GM06990 (cell line): ENCODE measurements around the gene MIEF1.

Experiments used
- DNase-seq: peaks from one replicate; pipeline ENCODE4 v3.0.0-alpha.2; 2011; ENCODE audit not compliant: insufficient read length; ENCODE audit errors: extremely low read depth
- H3K27me3 ChIP-seq: replicated peaks from 2 replicates; pipeline ENCODE4 v1.6.0; 2011; ENCODE audit warnings: low read length; ENCODE audit not compliant: control insufficient read depth, insufficient read depth
- H3K36me3 ChIP-seq: 2 replicates; pipeline ENCODE4 v1.5.1; 2011; ENCODE audit warnings: low read length; ENCODE audit not compliant: control insufficient read depth, insufficient read depth
- H3K4me3 ChIP-seq: replicated peaks from 2 replicates; pipeline ENCODE4 v1.5.1; 2011; ENCODE audit warnings: low read depth, mild to moderate bottlenecking, control low read depth, low read length
- CTCF ChIP-seq: IDR thresholded peaks from 2 replicates; pipeline ENCODE4 v1.5.1; 2011; ENCODE audit warnings: low read length, control low read depth, mild to moderate bottlenecking, inconsistent platforms; ENCODE audit not compliant: insufficient read depth, poor library complexity, severe bottlenecking

MIEF1 gene

GRCh38 chr22:39514373-39514973 is 12.4 kb downstream of the MIEF1 start:
- peak; percentile 68 for TF ChIP-seq CTCF
- Histone ChIP-seq H3K36me3 (peaks cover 35% of the 10 kb centered on the region), H3K27me3 (no peaks in the 10 kb centered on the region), H3K4me3 (no peak overlapping the region)
- DNase-seq: no peak

GRCh38 chr22:39515266-39516050 is 13.4 kb downstream of the MIEF1 start:
- Histone ChIP-seq H3K36me3 (peaks cover 34% of the 10 kb centered on the region), H3K27me3 (no peaks in the 10 kb centered on the region), H3K4me3 (no peak overlapping the region)
- no peak for DNase-seq
- no peak for TF ChIP-seq CTCF

- no peak for TF ChIP-seq CTCF
- no peak overlapping the region for H3K4me3 ChIP-seq
- no peaks in the 10 kb centered on the region for H3K27me3 ChIP-seq
- peaks cover 35% of the 10 kb centered on the region for H3K36me3 ChIP-seq
- DNase-seq: no peak
Observed at GRCh38 chr22:39517470-39517869, 15.4 kb downstream of the MIEF1 start.

- Histone ChIP-seq H3K4me3 (no peak overlapping the region), H3K27me3 (no peaks in the 10 kb centered on the region), H3K36me3 (peaks cover 42% of the 10 kb centered on the region)
- no peak for DNase-seq
- no peak for TF ChIP-seq CTCF
Observed at GRCh38 chr22:39518144-39518786, 16.2 kb downstream of the MIEF1 start.

- Histone ChIP-seq H3K36me3 (peaks cover 39% of the 10 kb centered on the region), H3K4me3 (peak overlapping the region; percentile 94), H3K27me3 (no peaks in the 10 kb centered on the region)
- no peak for TF ChIP-seq CTCF
- no peak for DNase-seq
Observed at GRCh38 chr22:39518996-39519680, 17.0 kb downstream of the MIEF1 start.
